HEK293T (cell line): ENCODE measurements around the gene ZNF396.

Experiments used
- ELF4 ChIP-seq: fragments of 450-650 bp; IDR thresholded peaks from 2 replicates; pipeline ENCODE4 v1.6.1; 2017; ENCODE audit warnings: antibody characterized with exemption
- FOXK2 ChIP-seq: fragments of 450-650 bp; IDR thresholded peaks from 2 replicates; pipeline ENCODE4 v1.6.1; 2016; ENCODE audit warnings: mild to moderate bottlenecking
- PKNOX1 ChIP-seq: fragments of 450-650 bp; IDR thresholded peaks from 2 replicates; pipeline ENCODE4 v1.6.1; 2016
- SP1 ChIP-seq: fragments of 450-650 bp; IDR thresholded peaks from 2 replicates; pipeline ENCODE4 v1.6.1; 2017
- SUZ12 ChIP-seq: fragments of 450-650 bp; IDR thresholded peaks from 2 replicates; pipeline ENCODE4 v1.6.1; 2016; ENCODE audit warnings: mild to moderate bottlenecking
- TARDBP ChIP-seq: fragments of 450-650 bp; IDR thresholded peaks from 2 replicates; pipeline ENCODE4 v1.6.1; 2016

DNA sequence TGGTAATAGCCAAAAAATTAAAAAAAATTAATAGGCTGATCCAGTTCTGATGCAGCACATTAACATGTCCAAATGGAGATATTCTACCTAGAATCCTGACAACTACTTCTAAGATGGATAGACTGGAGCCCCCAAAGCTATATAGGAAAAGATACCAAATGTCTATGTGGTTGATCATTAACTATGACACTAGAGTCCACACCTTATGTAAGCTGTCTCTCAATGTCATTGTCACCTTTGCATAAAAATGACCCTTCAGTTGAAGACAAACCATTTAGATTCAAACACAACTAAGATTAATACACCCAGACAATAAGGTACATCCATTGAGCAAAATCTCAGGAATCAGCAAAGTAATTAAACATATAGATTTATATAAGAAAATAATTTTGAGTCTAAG is 14.6 kb downstream of the ZNF396 start:
- TF ChIP-seq FOXK2 (no peak), SP1 (no peak), ELF4 (no peak), SUZ12 (no peak), PKNOX1 (no peak), TARDBP (no peak)
